Nephron (organoid): ENCODE data around the gene HDAC4.

Experiments used
- H3K27ac Mint-ChIP-seq, 3 experiments: 2 replicates each; pipeline ENCODE4 v1.8.0; 2020; ENCODE audit warnings: mixed read lengths in 3 of 3, mild to moderate bottlenecking in 2 of 3, moderate library complexity in 1 of 3
- H3K27me3 Mint-ChIP-seq: 2 replicates; pipeline ENCODE4 v1.8.0; 2021; ENCODE audit warnings: low read depth, mild to moderate bottlenecking, moderate library complexity, mixed read lengths
- H3K36me3 Mint-ChIP-seq: 2 replicates; pipeline ENCODE4 v1.8.0; 2020; ENCODE audit warnings: low read depth, mixed read lengths
- H3K4me1 Mint-ChIP-seq: 2 replicates; pipeline ENCODE4 v1.8.0; 2020; ENCODE audit warnings: mixed read lengths
- H3K4me3 Mint-ChIP-seq, 3 experiments: 2 replicates each; pipeline ENCODE4 v1.8.0; 2020; ENCODE audit warnings: mild to moderate bottlenecking in 3 of 3, mixed read lengths in 3 of 3, moderate library complexity in 2 of 3
- H3K9me3 Mint-ChIP-seq: 2 replicates; pipeline ENCODE4 v1.8.0; 2020; ENCODE audit warnings: mixed read lengths
- TF ChIP-seq, protein P1 (sequence below), 3 experiments: fragments of 200-600 bp; sonication (generic); IDR thresholded peaks; one replicate each; pipeline ENCODE4 v1.5.0; 2021; ENCODE audit warnings: antibody characterized with exemption in 3 of 3; ENCODE audit not compliant: unreplicated experiment in 3 of 3

HDAC4 gene

DNA sequence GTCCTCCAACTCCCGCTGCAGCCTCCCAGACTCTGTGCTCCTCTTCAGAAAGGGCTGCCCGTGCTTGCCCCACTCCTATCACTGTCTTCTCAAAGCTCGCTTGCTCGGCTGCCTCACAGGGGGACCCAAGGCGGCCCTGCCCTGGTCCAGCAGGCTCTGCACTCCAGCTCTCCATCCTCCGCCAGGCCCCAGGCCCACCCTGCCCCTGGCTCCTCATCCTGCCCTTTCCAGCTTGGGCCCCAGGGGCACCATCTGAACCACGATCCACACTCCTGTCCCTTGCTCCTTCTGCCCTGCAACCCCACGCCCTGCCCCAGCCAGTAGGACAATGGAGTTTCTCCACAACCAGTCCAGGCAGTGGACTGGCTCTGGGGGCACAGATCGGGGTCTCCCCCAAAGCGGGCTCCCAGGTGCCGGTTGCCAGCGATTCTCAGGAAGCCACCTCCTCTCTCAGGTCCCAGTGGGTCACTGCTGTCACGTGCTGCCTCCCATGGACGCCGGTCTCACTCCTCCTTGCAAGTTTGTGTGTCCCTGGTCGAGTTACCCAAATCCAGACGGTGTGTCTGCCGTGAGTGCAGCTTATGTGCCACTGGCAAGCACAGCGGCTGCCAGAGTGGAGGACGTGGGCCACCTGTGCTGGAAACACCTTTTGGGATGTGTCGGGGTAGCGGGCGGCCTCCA lies 238.5 kb downstream of the HDAC4 start:
- no peaks in the 10 kb centered on the region for H3K27me3 Mint-ChIP-seq
- H3K9me3 Mint-ChIP-seq, result no peaks in the 10 kb centered on the region
- no peak overlapping the region for H3K27ac Mint-ChIP-seq
- TF ChIP-seq, protein P1, sequence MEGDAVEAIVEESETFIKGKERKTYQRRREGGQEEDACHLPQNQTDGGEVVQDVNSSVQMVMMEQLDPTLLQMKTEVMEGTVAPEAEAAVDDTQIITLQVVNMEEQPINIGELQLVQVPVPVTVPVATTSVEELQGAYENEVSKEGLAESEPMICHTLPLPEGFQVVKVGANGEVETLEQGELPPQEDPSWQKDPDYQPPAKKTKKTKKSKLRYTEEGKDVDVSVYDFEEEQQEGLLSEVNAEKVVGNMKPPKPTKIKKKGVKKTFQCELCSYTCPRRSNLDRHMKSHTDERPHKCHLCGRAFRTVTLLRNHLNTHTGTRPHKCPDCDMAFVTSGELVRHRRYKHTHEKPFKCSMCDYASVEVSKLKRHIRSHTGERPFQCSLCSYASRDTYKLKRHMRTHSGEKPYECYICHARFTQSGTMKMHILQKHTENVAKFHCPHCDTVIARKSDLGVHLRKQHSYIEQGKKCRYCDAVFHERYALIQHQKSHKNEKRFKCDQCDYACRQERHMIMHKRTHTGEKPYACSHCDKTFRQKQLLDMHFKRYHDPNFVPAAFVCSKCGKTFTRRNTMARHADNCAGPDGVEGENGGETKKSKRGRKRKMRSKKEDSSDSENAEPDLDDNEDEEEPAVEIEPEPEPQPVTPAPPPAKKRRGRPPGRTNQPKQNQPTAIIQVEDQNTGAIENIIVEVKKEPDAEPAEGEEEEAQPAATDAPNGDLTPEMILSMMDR (IDR thresholded peaks at IDR 0.05; ENCODE audit: unreplicated experiment in 3 of 3), result no peak
- H3K4me1 Mint-ChIP-seq, result peaks cover 7% of the 10 kb centered on the region
- no peak overlapping the region for H3K4me3 Mint-ChIP-seq
- H3K36me3 Mint-ChIP-seq, result peaks cover 31% of the 10 kb centered on the region

DNA sequence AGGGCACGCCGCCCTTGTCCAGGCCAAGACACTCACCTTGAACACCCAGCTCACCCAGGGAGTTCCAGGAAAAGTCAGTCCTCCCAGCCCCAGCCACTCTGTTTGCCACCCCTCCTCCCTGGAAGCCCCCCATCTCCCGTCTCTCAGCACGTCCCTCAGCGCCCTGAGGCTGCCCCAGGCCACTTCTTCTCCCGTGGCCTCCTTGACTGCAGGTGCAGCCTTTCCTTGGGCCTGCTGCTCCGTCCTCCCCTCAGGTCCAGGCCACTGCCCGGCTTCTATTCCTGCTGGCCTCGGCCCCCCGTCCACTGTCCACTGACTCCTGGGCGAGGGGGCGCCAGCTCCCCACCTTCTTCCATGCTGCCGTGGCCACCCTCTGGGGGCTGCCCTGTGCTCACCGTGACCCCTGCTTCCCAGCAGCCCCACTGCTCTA lies 239.1 kb downstream of the HDAC4 start:
- TF ChIP-seq, protein P1 (IDR thresholded peaks at IDR 0.05; ENCODE audit: unreplicated experiment in 3 of 3), result no peak
- peaks cover 32% of the 10 kb centered on the region for H3K36me3 Mint-ChIP-seq
- no peaks in the 10 kb centered on the region for H3K9me3 Mint-ChIP-seq
- peaks cover 5% of the 10 kb centered on the region for H3K4me1 Mint-ChIP-seq
- H3K27ac Mint-ChIP-seq, result no peak overlapping the region
- no peaks in the 10 kb centered on the region for H3K27me3 Mint-ChIP-seq
- H3K4me3 Mint-ChIP-seq, result no peak overlapping the region

DNA sequence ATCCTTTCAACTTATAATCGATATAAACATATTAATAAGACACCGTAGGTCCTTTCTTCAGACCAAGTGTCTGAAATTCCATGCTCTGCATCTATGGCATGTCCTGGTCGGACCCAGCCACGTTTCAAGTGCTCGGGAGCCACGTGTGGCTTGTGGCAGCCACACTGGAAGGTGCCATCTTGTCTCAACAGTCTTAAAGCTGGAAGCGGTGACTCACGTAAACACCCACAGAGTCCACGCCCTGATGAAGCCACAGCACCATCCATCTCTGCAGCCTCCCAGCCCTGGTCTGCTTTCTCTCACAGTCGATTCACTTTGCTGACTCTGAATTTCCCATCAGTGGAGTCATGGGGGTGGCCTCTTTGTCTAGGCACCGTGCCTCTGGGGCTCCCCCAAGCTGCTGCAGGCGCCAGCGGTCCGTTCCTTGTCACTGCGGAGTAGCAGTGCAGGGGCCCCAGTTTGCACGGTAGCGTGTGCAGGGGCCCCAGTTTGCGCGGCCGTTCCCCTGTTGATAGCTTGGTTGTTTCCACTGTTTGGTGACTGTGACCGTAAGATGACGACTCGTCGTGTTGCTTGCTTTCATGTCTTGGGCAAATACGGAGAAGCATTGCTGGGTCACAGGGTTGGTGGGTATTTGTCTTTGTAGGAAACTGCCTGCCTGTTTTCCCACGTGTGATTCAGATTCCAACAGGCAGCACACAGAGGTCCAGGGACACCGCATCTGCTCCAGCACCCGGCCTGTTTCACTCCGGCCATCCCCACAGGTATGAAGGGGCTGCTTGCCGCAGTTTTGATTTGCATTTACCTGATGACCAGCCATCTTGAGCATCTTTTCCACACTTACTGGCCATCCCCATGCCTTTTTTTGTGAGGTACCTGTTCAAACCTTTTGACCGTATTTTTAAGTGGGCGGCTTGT lies 240.3 kb downstream of the HDAC4 start:
- TF ChIP-seq, protein P1 (IDR thresholded peaks at IDR 0.05; ENCODE audit: unreplicated experiment in 3 of 3), result no peak
- no peak overlapping the region for H3K4me3 Mint-ChIP-seq
- H3K4me1 Mint-ChIP-seq, result no peaks in the 10 kb centered on the region
- H3K27me3 Mint-ChIP-seq, result no peaks in the 10 kb centered on the region
- H3K27ac Mint-ChIP-seq, result no peak overlapping the region
- peaks cover 35% of the 10 kb centered on the region for H3K36me3 Mint-ChIP-seq
- no peaks in the 10 kb centered on the region for H3K9me3 Mint-ChIP-seq

DNA sequence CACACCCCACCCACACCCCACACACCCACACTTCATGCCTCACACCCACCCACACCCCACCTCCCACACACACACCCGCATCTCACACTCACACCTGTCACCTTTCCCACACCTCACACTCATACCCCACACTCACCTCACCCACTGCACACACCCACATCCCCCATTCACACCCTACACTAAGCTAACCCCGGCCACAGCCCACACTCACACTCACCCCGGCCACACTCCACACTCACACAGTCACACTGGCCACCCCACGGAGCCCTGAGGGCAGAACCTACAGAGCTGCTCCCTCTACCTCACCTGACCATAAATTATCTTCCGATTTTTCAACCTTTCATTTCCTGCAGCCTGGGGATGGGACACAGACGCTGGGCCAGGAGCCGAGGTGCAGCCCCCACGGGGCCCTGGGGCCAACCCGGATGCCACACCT lies 241.3 kb downstream of the HDAC4 start:
- Mint-ChIP-seq H3K9me3 (no peaks in the 10 kb centered on the region), H3K4me1 (no peaks in the 10 kb centered on the region)

DNA sequence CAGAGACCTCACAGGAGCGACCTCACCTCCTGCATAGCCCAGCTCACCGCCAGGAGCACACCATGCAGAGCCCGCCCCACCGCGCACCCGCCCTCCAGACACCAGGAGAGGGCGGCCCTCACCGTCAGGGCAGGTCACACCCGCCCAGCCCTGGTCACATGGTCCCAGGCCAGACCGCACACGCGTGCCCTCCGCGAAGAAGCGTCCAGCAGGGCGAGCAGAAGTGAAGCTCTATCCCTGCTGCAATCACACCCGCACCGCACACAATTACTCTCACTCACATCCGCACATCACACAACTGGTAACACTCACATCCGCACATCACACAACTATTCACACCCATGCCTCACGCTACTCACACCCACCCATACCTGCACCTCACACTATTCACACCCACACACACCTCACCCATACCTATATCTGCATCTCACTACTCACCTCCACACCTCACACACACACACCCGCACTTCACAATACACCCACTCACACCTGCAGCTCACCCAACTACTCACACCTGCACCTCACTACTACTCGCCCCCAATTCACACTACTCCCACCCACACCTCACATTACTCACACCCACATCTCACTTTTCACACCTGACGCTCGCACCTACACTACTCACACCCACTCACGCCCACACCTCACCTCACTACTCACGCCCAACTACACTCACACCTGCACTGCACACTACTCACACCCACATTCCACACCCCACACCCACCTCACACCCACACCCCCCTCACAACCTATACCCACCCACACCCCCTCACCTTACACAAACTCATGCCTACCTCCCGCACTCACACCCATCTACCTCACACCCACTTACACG lies 242.0 kb downstream of the HDAC4 start:
- Mint-ChIP-seq H3K36me3 (peaks cover 47% of the 10 kb centered on the region), H3K27me3 (no peaks in the 10 kb centered on the region), H3K27ac (no peak overlapping the region), H3K9me3 (no peaks in the 10 kb centered on the region), H3K4me1 (no peaks in the 10 kb centered on the region), H3K4me3 (no peak overlapping the region)
- TF ChIP-seq, protein P1 (IDR thresholded peaks at IDR 0.05; ENCODE audit: unreplicated experiment in 3 of 3), result no peak

More for the DNA sequence above, 241.3 kb downstream of the HDAC4 start:
- Mint-ChIP-seq H3K27ac (no peak overlapping the region), H3K36me3 (peaks cover 42% of the 10 kb centered on the region), H3K4me3 (no peak overlapping the region), H3K27me3 (no peaks in the 10 kb centered on the region)
- TF ChIP-seq, protein P1 (IDR thresholded peaks at IDR 0.05; ENCODE audit: unreplicated experiment in 3 of 3), result no peak
